ENCODE data around the gene MUSK.

DNA sequence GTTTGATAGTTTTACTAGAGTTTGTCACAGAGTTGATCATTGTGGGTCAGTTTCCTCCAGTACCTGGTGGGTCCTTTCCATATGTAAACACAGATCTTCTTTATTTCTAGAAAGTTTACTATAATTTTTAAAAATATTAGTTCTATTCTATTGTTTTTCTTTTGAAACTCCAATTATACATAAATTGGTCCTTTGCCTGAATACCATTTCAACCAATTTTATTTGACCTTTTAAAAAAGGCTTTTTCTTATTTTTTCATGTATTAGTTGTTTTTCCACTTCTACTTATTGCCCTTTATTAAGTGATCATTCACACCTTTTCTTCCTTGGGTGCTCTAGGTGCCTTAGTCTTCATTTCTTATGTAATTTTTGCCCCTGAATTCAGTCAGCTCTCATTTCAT lies 33.0 kb upstream of the MUSK start:
- TF ChIP-seq, protein P1, sequence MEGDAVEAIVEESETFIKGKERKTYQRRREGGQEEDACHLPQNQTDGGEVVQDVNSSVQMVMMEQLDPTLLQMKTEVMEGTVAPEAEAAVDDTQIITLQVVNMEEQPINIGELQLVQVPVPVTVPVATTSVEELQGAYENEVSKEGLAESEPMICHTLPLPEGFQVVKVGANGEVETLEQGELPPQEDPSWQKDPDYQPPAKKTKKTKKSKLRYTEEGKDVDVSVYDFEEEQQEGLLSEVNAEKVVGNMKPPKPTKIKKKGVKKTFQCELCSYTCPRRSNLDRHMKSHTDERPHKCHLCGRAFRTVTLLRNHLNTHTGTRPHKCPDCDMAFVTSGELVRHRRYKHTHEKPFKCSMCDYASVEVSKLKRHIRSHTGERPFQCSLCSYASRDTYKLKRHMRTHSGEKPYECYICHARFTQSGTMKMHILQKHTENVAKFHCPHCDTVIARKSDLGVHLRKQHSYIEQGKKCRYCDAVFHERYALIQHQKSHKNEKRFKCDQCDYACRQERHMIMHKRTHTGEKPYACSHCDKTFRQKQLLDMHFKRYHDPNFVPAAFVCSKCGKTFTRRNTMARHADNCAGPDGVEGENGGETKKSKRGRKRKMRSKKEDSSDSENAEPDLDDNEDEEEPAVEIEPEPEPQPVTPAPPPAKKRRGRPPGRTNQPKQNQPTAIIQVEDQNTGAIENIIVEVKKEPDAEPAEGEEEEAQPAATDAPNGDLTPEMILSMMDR (IDR thresholded peaks at IDR 0.05) = no peak
- TF ChIP-seq POLR2A (IDR thresholded peaks at IDR 0.05) = no peak
